ENCODE results near the gene ARL15.
A peak's percentile ranks its signal among the peaks of the same experiment; 100 is the strongest.

ARL15 gene

GRCh38 chr5:54146390-54146789, 164.0 kb downstream of the ARL15 start:
- no peak for DNase-seq

GRCh38 chr5:54140247-54140840, 170.0 kb downstream of the ARL15 start:
- DNase-seq, result no peak

- no peak for DNase-seq
Measured at GRCh38 chr5:54136516-54137440, 173.6 kb downstream of the ARL15 start.

GRCh38 chr5:54135042-54135441, 175.3 kb downstream of the ARL15 start:
- DNase-seq, result no peak

GRCh38 chr5:54133917-54134316, 176.5 kb downstream of the ARL15 start:
- no peak for DNase-seq

- DNase-seq, result no peak
Measured at GRCh38 chr5:54120473-54120872, 189.9 kb downstream of the ARL15 start.

- DNase-seq, result no peak
Measured at GRCh38 chr5:54117957-54118356, 192.4 kb downstream of the ARL15 start.

- peak; percentile 97 for DNase-seq
Measured at GRCh38 chr5:54115735-54116403, 194.5 kb downstream of the ARL15 start.

GRCh38 chr5:54113060-54113459, 197.3 kb downstream of the ARL15 start:
- DNase-seq, result no peak

- DNase-seq, result no peak
Measured at GRCh38 chr5:54109626-54110330, 200.6 kb downstream of the ARL15 start.

- DNase-seq, result no peak
Measured at GRCh38 chr5:54108136-54108535, 202.2 kb downstream of the ARL15 start.

GRCh38 chr5:54103871-54104270, 206.5 kb downstream of the ARL15 start:
- DNase-seq, result no peak

GRCh38 chr5:54098267-54098666, 212.1 kb downstream of the ARL15 start:
- no peak for DNase-seq

- DNase-seq, result no peak
Measured at GRCh38 chr5:54095969-54096368, 214.4 kb downstream of the ARL15 start.

GRCh38 chr5:54094706-54095105, 215.7 kb downstream of the ARL15 start:
- DNase-seq, result no peak

- DNase-seq, result no peak
Measured at GRCh38 chr5:54093861-54094260, 216.5 kb downstream of the ARL15 start.

- DNase-seq, result no peak
Measured at GRCh38 chr5:54093081-54093492, 217.3 kb downstream of the ARL15 start.

- peak; percentile 96 for DNase-seq
Measured at GRCh38 chr5:54091307-54092130, 218.9 kb downstream of the ARL15 start.

GRCh38 chr5:54090495-54091120, 219.8 kb downstream of the ARL15 start:
- no peak for DNase-seq

- DNase-seq, result no peak
Measured at GRCh38 chr5:54088081-54088480, 222.3 kb downstream of the ARL15 start.

- no peak for DNase-seq
Measured at GRCh38 chr5:54087436-54087835, 222.9 kb downstream of the ARL15 start.

GRCh38 chr5:54086191-54086590, 224.2 kb downstream of the ARL15 start:
- DNase-seq, result no peak

Data from NCI-H2171 (cell line).